Adrenal gland (tissue), 5 donors: ENCODE results near the gene PHOSPHO2.

ENCODE experiments used
- CTCF ChIP-seq, 6 experiments: fragments of 450-650 bp in 4 of 6; fragments of 200-600 bp in 2 of 6; sonication (generic) in 1 of 6; IDR thresholded peaks; 1 replicate in 5 of 6; 2 replicates in 1 of 6; pipeline versions ENCODE4 v1.5.1 to v1.8.0; 2016 to 2021; ENCODE audit warnings: antibody characterized with exemption in 6 of 6, mild to moderate bottlenecking in 2 of 6, moderate library complexity in 1 of 6
- POLR2A ChIP-seq, 2 donors: fragments of 450-650 bp; IDR thresholded peaks; one replicate each; pipeline ENCODE4 v1.6.1; 2017; ENCODE audit warnings: antibody characterized with exemption in 2 of 2, mild to moderate bottlenecking in 2 of 2, moderate library complexity in 1 of 2
- donor health status: DM: no; HTN: no; CAD: no.

GRCh38 chr2:169673921-169674320 lies 20.3 kb upstream of the PHOSPHO2 start:
- TF ChIP-seq CTCF (IDR thresholded peaks at IDR 0.05) (no peak), POLR2A (IDR thresholded peaks at IDR 0.05) (no peak)
